Measurements from ENCODE around the gene TENM4. TPM values are rescaled to one million over a fixed set of nuclear protein-coding genes. Genes with fewer than 3 reads are reported as not detected.

The TENM4 gene
- total and polyA plus RNA-seq, 4 donors, result 0.02 to 0.33 (median 0.14) TPM

GRCh38 chr11:79113054-79113690 is 327.7 kb downstream of the TENM4 start:
- no peak overlapping the region for H3K9ac ChIP-seq (ENCODE audit: low read depth in 1 of 2, low read length in 2 of 2)
- WGBS, result 78% methylated on average over 5 of the region's 5 CpGs

GRCh38 chr11:79110796-79111195 is 330.0 kb downstream of the TENM4 start:
- no peak overlapping the region for H3K9ac ChIP-seq (ENCODE audit: low read depth in 1 of 2, low read length in 2 of 2)
- WGBS, result 93% methylated on average over 5 of the region's 5 CpGs
- H3K4me1 ChIP-seq (ENCODE audit: control insufficient read depth in 4 of 4, insufficient read depth in 4 of 4, low read length in 3 of 4), result no peaks in the 10 kb centered on the region
- TF ChIP-seq RAD21 (IDR thresholded peaks at IDR 0.05) (no peak), ZBTB33 (IDR thresholded peaks at IDR 0.05) (no peak), RXRA (IDR thresholded peaks at IDR 0.05) (no peak), HNF4A (conservative IDR thresholded peaks at IDR 0.05) (no peak), EGR1 (IDR thresholded peaks at IDR 0.05; ENCODE audit: low read depth in 2 of 2) (no peak), NR2F2 (IDR thresholded peaks at IDR 0.05) (no peak), MAX (IDR thresholded peaks at IDR 0.05) (no peak), HNF4G (IDR thresholded peaks at IDR 0.05) (no peak), YY1 (IDR thresholded peaks at IDR 0.05) (no peak), GABPA (IDR thresholded peaks at IDR 0.05 in 1 of 2, conservative IDR thresholded peaks at IDR 0.05 in 1 of 2) (no peak)
- DNase-seq (ENCODE audit: low spot score), result no peak
- H3K36me3 ChIP-seq (ENCODE audit: control insufficient read depth in 4 of 4, insufficient read depth in 3 of 4, low read depth in 1 of 4, low read length in 3 of 4), result no peaks in the 10 kb centered on the region
- peaks cover 0 to 2% (median under 1%) of the 10 kb centered on the region in 4 donors for H3K9me3 ChIP-seq (ENCODE audit: control insufficient read depth in 4 of 4, low read length in 3 of 4)
- H3K4me3 ChIP-seq (ENCODE audit: low read depth in 1 of 3, low read length in 3 of 3), result no peak overlapping the region
- H3K27me3 ChIP-seq (ENCODE audit: control insufficient read depth in 4 of 4, insufficient read depth in 4 of 4, low read length in 3 of 4), result no peaks in the 10 kb centered on the region
- no peak overlapping the region for H3K27ac ChIP-seq (ENCODE audit: low read depth in 1 of 2, low read length in 2 of 2)

More at GRCh38 chr11:79113054-79113690, 327.7 kb downstream of the TENM4 start:
- Histone ChIP-seq H3K4me3 (ENCODE audit: low read depth in 1 of 3, low read length in 3 of 3) (no peak overlapping the region), H3K9me3 (ENCODE audit: control insufficient read depth in 4 of 4, low read length in 3 of 4) (peaks cover 0 to 2% (median under 1%) of the 10 kb centered on the region in 4 donors), H3K27me3 (ENCODE audit: control insufficient read depth in 4 of 4, insufficient read depth in 4 of 4, low read length in 3 of 4) (no peaks in the 10 kb centered on the region), H3K27ac (ENCODE audit: low read depth in 1 of 2, low read length in 2 of 2) (no peak overlapping the region), H3K36me3 (ENCODE audit: control insufficient read depth in 4 of 4, insufficient read depth in 3 of 4, low read depth in 1 of 4, low read length in 3 of 4) (no peaks in the 10 kb centered on the region), H3K4me1 (ENCODE audit: control insufficient read depth in 4 of 4, insufficient read depth in 4 of 4, low read length in 3 of 4) (no peaks in the 10 kb centered on the region)
- no peak for DNase-seq (ENCODE audit: low spot score)
- TF ChIP-seq MAX (IDR thresholded peaks at IDR 0.05) (no peak), GABPA (IDR thresholded peaks at IDR 0.05 in 1 of 2, conservative IDR thresholded peaks at IDR 0.05 in 1 of 2) (no peak), HNF4G (IDR thresholded peaks at IDR 0.05) (no peak), RAD21 (IDR thresholded peaks at IDR 0.05) (no peak), NR2F2 (IDR thresholded peaks at IDR 0.05) (no peak), ZBTB33 (IDR thresholded peaks at IDR 0.05) (no peak), CTCF (IDR thresholded peaks at IDR 0.05; ENCODE audit: low read depth, low read length, missing input control) (no peak), FOXA2 (IDR thresholded peaks at IDR 0.05) (no peak), HNF4A (conservative IDR thresholded peaks at IDR 0.05) (no peak), YY1 (IDR thresholded peaks at IDR 0.05) (no peak), FOXA1 (IDR thresholded peaks at IDR 0.05) (no peak), EGR1 (IDR thresholded peaks at IDR 0.05; ENCODE audit: low read depth in 2 of 2) (no peak), RXRA (IDR thresholded peaks at IDR 0.05) (no peak)
